ENCODE results near the gene ELF2.

ELF2 gene

DNA sequence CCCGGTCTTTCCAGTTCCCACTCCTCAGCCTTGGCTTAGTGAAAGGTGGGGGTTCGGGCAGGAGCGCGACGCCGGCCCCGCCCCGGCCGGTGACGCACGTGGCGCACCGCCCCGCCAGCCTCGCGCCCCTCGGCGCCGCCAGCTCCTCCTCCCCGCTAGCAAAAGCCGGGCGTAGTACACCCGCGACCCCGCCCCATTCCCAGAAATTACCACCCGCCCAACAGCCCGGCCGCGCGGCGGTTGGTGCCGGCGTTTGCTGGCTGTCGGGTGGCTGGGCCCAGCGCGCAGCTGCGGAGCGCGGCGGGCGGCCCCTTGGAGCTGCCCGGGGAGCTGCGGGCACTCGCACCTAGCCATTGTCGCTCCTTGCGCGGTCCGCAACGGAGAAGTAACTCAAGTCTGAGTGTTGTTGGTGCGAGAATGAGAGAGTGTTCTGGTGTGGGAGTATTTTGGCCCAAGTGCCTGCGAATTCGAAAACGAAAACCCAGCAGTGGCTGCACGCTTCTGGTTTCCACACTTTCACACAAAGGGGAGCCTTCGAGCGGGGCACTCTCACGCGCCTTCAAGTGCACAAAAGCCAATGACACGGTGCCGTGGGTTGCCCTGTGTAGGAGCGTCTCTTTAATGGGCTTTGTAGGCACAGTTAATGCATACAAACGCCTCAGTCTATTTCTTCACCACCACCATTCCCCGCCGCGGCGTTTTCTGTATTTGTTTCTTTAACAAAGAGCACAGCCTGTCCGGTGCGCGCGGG lies 1.0 kb upstream of the ELF2 start:
- Mint-ChIP-seq H3K4me3 (peak overlapping the region; percentile 93 to 97 (median 95)), H3K9me3 (no peaks in the 10 kb centered on the region), H3K36me3 (ENCODE audit: low read depth) (no peaks in the 10 kb centered on the region), H3K27ac (peak overlapping the region; percentile 93 to 98 (median 97)), H3K4me1 (peaks cover 6% of the 10 kb centered on the region), H3K27me3 (ENCODE audit: low read depth) (peaks cover 18% of the 10 kb centered on the region)
- TF ChIP-seq, protein P1, sequence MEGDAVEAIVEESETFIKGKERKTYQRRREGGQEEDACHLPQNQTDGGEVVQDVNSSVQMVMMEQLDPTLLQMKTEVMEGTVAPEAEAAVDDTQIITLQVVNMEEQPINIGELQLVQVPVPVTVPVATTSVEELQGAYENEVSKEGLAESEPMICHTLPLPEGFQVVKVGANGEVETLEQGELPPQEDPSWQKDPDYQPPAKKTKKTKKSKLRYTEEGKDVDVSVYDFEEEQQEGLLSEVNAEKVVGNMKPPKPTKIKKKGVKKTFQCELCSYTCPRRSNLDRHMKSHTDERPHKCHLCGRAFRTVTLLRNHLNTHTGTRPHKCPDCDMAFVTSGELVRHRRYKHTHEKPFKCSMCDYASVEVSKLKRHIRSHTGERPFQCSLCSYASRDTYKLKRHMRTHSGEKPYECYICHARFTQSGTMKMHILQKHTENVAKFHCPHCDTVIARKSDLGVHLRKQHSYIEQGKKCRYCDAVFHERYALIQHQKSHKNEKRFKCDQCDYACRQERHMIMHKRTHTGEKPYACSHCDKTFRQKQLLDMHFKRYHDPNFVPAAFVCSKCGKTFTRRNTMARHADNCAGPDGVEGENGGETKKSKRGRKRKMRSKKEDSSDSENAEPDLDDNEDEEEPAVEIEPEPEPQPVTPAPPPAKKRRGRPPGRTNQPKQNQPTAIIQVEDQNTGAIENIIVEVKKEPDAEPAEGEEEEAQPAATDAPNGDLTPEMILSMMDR (IDR thresholded peaks at IDR 0.05; ENCODE audit: unreplicated experiment in 3 of 3) = no peak

GRCh38 chr4:139176302-139177048 lies 543 bp downstream of the ELF2 start:
- H3K4me3 Mint-ChIP-seq = peak overlapping the region; percentile 95 to 97 (median 96)
- peaks cover 18% of the 10 kb centered on the region for H3K27me3 Mint-ChIP-seq (ENCODE audit: low read depth)
- TF ChIP-seq, protein P1 (IDR thresholded peaks at IDR 0.05; ENCODE audit: unreplicated experiment in 3 of 3) = no peak
- H3K9me3 Mint-ChIP-seq = no peaks in the 10 kb centered on the region
- H3K36me3 Mint-ChIP-seq (ENCODE audit: low read depth) = no peaks in the 10 kb centered on the region
- H3K27ac Mint-ChIP-seq = peak overlapping the region; percentile 20 to 86 (median 76)
- H3K4me1 Mint-ChIP-seq = peaks cover 11% of the 10 kb centered on the region

DNA sequence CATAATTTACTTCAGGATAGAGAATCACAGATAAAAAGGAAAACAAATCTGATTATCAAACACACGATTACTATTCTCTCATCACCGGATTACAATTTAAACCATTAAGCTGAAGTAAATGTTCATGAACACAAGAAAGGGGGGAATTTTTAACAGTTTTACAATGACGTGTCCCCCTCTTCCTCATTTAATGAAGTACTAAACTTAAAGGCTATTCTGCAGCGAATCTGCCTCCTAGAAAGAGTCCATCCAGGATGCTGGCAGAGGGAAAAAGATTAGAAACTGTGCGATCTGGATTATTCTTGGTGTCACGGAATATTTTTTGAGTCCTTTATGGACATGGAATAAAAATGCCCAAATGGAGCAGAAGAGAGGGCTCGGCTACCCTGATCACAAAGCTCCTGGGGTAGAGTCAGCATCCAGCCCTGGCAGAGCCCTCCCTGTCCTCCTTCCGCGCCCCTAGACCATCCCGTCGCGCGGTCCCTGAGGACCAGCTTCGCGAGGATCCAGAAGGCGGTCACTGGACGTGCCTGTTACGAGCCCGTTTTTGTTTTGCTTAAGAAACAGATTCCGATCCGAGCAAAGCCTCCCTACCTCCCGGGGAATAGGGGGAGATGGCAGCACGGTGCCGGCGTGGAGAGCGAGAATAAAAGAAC lies 1.2 kb downstream of the ELF2 start:
- Mint-ChIP-seq H3K27ac (peak overlapping the region; percentile 20 to 86 (median 76)), H3K36me3 (ENCODE audit: low read depth) (no peaks in the 10 kb centered on the region), H3K4me1 (peaks cover 11% of the 10 kb centered on the region), H3K27me3 (ENCODE audit: low read depth) (peaks cover 18% of the 10 kb centered on the region), H3K4me3 (peak overlapping the region; percentile 95 to 97 (median 96)), H3K9me3 (no peaks in the 10 kb centered on the region)
- TF ChIP-seq, protein P1 (IDR thresholded peaks at IDR 0.05; ENCODE audit: unreplicated experiment in 3 of 3) = no peak

- Mint-ChIP-seq H3K27me3 (ENCODE audit: low read depth) (peaks cover 18% of the 10 kb centered on the region), H3K4me1 (peaks cover 11% of the 10 kb centered on the region), H3K4me3 (no peak overlapping the region), H3K36me3 (ENCODE audit: low read depth) (no peaks in the 10 kb centered on the region), H3K9me3 (no peaks in the 10 kb centered on the region), H3K27ac (no peak overlapping the region)
- TF ChIP-seq, protein P1 (IDR thresholded peaks at IDR 0.05; ENCODE audit: unreplicated experiment in 3 of 3) = no peak
Measured at GRCh38 chr4:139171876-139172691, 4.9 kb downstream of the ELF2 start.

GRCh38 chr4:139170932-139171331 lies 6.1 kb downstream of the ELF2 start:
- no peak overlapping the region for H3K4me3 Mint-ChIP-seq
- H3K27me3 Mint-ChIP-seq (ENCODE audit: low read depth) = peaks cover 14% of the 10 kb centered on the region
- no peaks in the 10 kb centered on the region for H3K36me3 Mint-ChIP-seq (ENCODE audit: low read depth)
- H3K4me1 Mint-ChIP-seq = peaks cover 11% of the 10 kb centered on the region
- TF ChIP-seq, protein P1 (IDR thresholded peaks at IDR 0.05; ENCODE audit: unreplicated experiment in 3 of 3) = no peak
- no peak overlapping the region for H3K27ac Mint-ChIP-seq
- H3K9me3 Mint-ChIP-seq = no peaks in the 10 kb centered on the region
